H9 (cell line): Measurements from ENCODE around the gene PEAK3. TPM values are rescaled to one million over a fixed set of nuclear protein-coding genes. Genes with fewer than 3 reads are reported as not detected.

Source experiments
- DNase-seq: peaks from one replicate; pipeline ENCODE4 v3.0.0-alpha.2; 2017
- H2AFZ ChIP-seq: one replicate; pipeline ENCODE4 v1.6.1; 2013; ENCODE audit warnings: mild to moderate bottlenecking, low read length, control low read depth, moderate library complexity
- H2AK5ac ChIP-seq: 2 replicates; pipeline ENCODE4 v1.6.1; 2013; ENCODE audit warnings: low read length, control low read depth, mixed read lengths; ENCODE audit not compliant: insufficient read length
- H2BK120ac ChIP-seq: one replicate; pipeline ENCODE4 v1.6.1; 2013; ENCODE audit warnings: low read depth, mild to moderate bottlenecking, low read length, control low read depth, inconsistent platforms; ENCODE audit not compliant: poor library complexity, severe bottlenecking
- H2BK12ac ChIP-seq: 2 replicates; pipeline ENCODE4 v1.6.1; 2013; ENCODE audit warnings: low read length, control low read depth, mixed read lengths, low read depth; ENCODE audit not compliant: insufficient read length
- H2BK15ac ChIP-seq: 2 replicates; pipeline ENCODE4 v1.6.1; 2013; ENCODE audit warnings: low read depth, low read length, control low read depth
- H2BK20ac ChIP-seq: one replicate; pipeline ENCODE4 v1.6.1; 2013; ENCODE audit warnings: low read depth, mild to moderate bottlenecking, low read length, control low read depth, inconsistent platforms; ENCODE audit not compliant: poor library complexity, severe bottlenecking
- H2BK5ac ChIP-seq: 2 replicates; pipeline ENCODE4 v1.6.1; 2013; ENCODE audit warnings: low read length, control low read depth, mixed read lengths; ENCODE audit not compliant: insufficient read length
- H3K14ac ChIP-seq: 2 replicates; pipeline ENCODE4 v1.6.1; 2013; ENCODE audit warnings: low read length, control low read depth; ENCODE audit not compliant: insufficient read depth
- H3K18ac ChIP-seq: 2 replicates; pipeline ENCODE4 v1.6.1; 2013; ENCODE audit warnings: low read depth, mild to moderate bottlenecking, mixed read lengths, low read length, control low read depth; ENCODE audit not compliant: insufficient read length
- H3K23ac ChIP-seq: 2 replicates; pipeline ENCODE4 v1.6.1; 2013; ENCODE audit warnings: low read length, control low read depth, mixed read lengths, low read depth; ENCODE audit not compliant: insufficient read length
- H3K23me2 ChIP-seq: 2 replicates; pipeline ENCODE4 v1.6.1; 2013; ENCODE audit warnings: low read depth, mild to moderate bottlenecking, mixed read lengths, low read length, control low read depth; ENCODE audit not compliant: insufficient read length, poor library complexity, severe bottlenecking
- H3K27ac ChIP-seq: 2 replicates; pipeline ENCODE4 v1.5.1; 2013; ENCODE audit warnings: low read length, control low read depth, mixed read lengths, low read depth; ENCODE audit not compliant: insufficient read length
- H3K27me3 ChIP-seq: 2 replicates; pipeline ENCODE4 v1.6.1; 2013; ENCODE audit warnings: low read length, control low read depth, inconsistent platforms; ENCODE audit not compliant: insufficient read depth
- H3K4ac ChIP-seq: 2 replicates; pipeline ENCODE4 v1.6.1; 2013; ENCODE audit warnings: low read depth, mild to moderate bottlenecking, control low read depth, inconsistent platforms, low read length, moderate library complexity
- H3K4me1 ChIP-seq: 2 replicates; pipeline ENCODE4 v1.6.1; 2013; ENCODE audit warnings: low read length, control low read depth, inconsistent platforms; ENCODE audit not compliant: insufficient read depth
- H3K4me2 ChIP-seq: 2 replicates; pipeline ENCODE4 v1.6.1; 2013; ENCODE audit warnings: low read length, control low read depth, mixed read lengths; ENCODE audit not compliant: insufficient read length, insufficient read depth
- H3K56ac ChIP-seq: 2 replicates; pipeline ENCODE4 v1.6.1; 2013; ENCODE audit warnings: low read depth, mild to moderate bottlenecking, mixed read lengths, low read length, control low read depth; ENCODE audit not compliant: insufficient read length
- H3K79me1 ChIP-seq: 2 replicates; pipeline ENCODE4 v1.6.1; 2013; ENCODE audit warnings: low read depth, mild to moderate bottlenecking, moderate library complexity, low read length, control low read depth, inconsistent platforms; ENCODE audit not compliant: insufficient read depth, poor library complexity, severe bottlenecking
- H3K79me2 ChIP-seq: 2 replicates; pipeline ENCODE4 v1.6.1; 2013; ENCODE audit warnings: low read length, control low read depth, inconsistent platforms; ENCODE audit not compliant: insufficient read depth
- H3K9ac ChIP-seq: 2 replicates; pipeline ENCODE4 v1.6.1; 2013; ENCODE audit warnings: low read length, control low read depth, mixed read lengths; ENCODE audit not compliant: insufficient read length; ENCODE audit errors: extremely low read depth
- H3K9me3 ChIP-seq: one replicate; pipeline ENCODE4 v1.6.1; 2013; ENCODE audit warnings: low read depth, low read length, inconsistent platforms; ENCODE audit not compliant: control insufficient read depth
- H3T11ph ChIP-seq: one replicate; pipeline ENCODE4 v1.6.1; 2013; ENCODE audit warnings: mild to moderate bottlenecking, low read length, control low read depth, inconsistent platforms
- H4K20me1 ChIP-seq: one replicate; pipeline ENCODE4 v1.6.1; 2013; ENCODE audit not compliant: control insufficient read depth, insufficient read length, insufficient read depth
- H4K5ac ChIP-seq: 2 replicates; pipeline ENCODE4 v1.6.1; 2013; ENCODE audit warnings: low read depth, mild to moderate bottlenecking, mixed read lengths, low read length, control low read depth; ENCODE audit not compliant: insufficient read length
- H4K8ac ChIP-seq: replicated peaks from 2 replicates; pipeline ENCODE4 v1.6.1; 2013; ENCODE audit warnings: low read length, control low read depth, mixed read lengths, low read depth; ENCODE audit not compliant: insufficient read length
- H4K91ac ChIP-seq: 2 replicates; pipeline ENCODE4 v1.6.1; 2013; ENCODE audit warnings: low read depth, mild to moderate bottlenecking, moderate library complexity, mixed read lengths, low read length, control low read depth; ENCODE audit not compliant: insufficient read length
- H3K27ac Mint-ChIP-seq, 3 experiments: 2 replicates in 2 of 3; 3 replicates in 1 of 3; pipeline ENCODE4 v1.8.0; 2020 to 2021; ENCODE audit warnings: mixed read lengths in 3 of 3, mild to moderate bottlenecking in 1 of 3, moderate library complexity in 1 of 3
- H3K27me3 Mint-ChIP-seq: 2 replicates; pipeline ENCODE4 v1.8.0; 2021; ENCODE audit warnings: low read depth, mild to moderate bottlenecking, moderate library complexity, mixed read lengths
- H3K36me3 Mint-ChIP-seq, 3 experiments: 2 replicates in 2 of 3; 3 replicates in 1 of 3; pipeline ENCODE4 v1.8.0; 2020 to 2021; ENCODE audit warnings: low read depth in 3 of 3, mixed read lengths in 3 of 3; ENCODE audit not compliant: insufficient read depth in 1 of 3
- H3K4me1 Mint-ChIP-seq, 2 experiments: 2 replicates each; pipeline ENCODE4 v1.8.0; 2020; ENCODE audit warnings: mixed read lengths in 2 of 2
- H3K4me3 Mint-ChIP-seq, 2 experiments: 2 replicates in 1 of 2; 3 replicates in 1 of 2; pipeline ENCODE4 v1.8.0; 2020 to 2021; ENCODE audit warnings: mild to moderate bottlenecking in 2 of 2, mixed read lengths in 2 of 2, moderate library complexity in 1 of 2
- H3K9me3 Mint-ChIP-seq, 2 experiments: 2 replicates in 1 of 2; 3 replicates in 1 of 2; pipeline ENCODE4 v1.8.0; 2020; ENCODE audit warnings: mild to moderate bottlenecking in 2 of 2, mixed read lengths in 2 of 2, moderate library complexity in 1 of 2
- CTCF ChIP-seq: fragments of 200-600 bp; sonication (generic); conservative IDR thresholded peaks from 3 replicates; pipeline ENCODE4 v1.8.0; 2021; ENCODE audit warnings: antibody characterized with exemption, mild to moderate bottlenecking
- WGBS: extraction: QIAGEN DNeasy Blood & Tissue Kit; methylation state at CpG from one replicate; pipeline ENCODE4 v1.1.7; 2013; ENCODE audit warnings: missing lambda C conversion rate, low lambda C conversion rate, mixed read lengths; ENCODE audit not compliant: insufficient read length; ENCODE audit errors: extremely low coverage; 5-methylcytosine and 5-hydroxymethylcytosine counted together
- total RNA-seq: library from RNA; stranded (reverse); gene quantifications from 2 replicates; pipeline ENCODE4 v1.2.1, GENCODE V29; 2021

PEAK3 gene
- total RNA-seq, 1 experiment from 2014 or later = not detected

- H2AK5ac ChIP-seq = no peak overlapping the region
- TF ChIP-seq CTCF = no peak
- H3K9me3 Mint-ChIP-seq = no peaks in the 10 kb centered on the region
- H3K18ac ChIP-seq = no peak overlapping the region
- no peak overlapping the region for H3K4me3 Mint-ChIP-seq
- peaks cover 2 to 10% of the 10 kb centered on the region in 2 experiments; a peak in 3 of 4 replicates for H3K4me1 Mint-ChIP-seq
- no peak overlapping the region for H2BK20ac ChIP-seq
- H4K8ac ChIP-seq = no peak overlapping the region
- H3K4me1 ChIP-seq = no peaks in the 10 kb centered on the region
- no peaks in the 10 kb centered on the region for H3K36me3 Mint-ChIP-seq
- no peaks in the 10 kb centered on the region for H3K79me1 ChIP-seq
- H3K27ac Mint-ChIP-seq = no peak overlapping the region
- peaks cover 21% of the 10 kb centered on the region; the same call in 1 of the 2 replicates for H3K27me3 ChIP-seq
- H2BK15ac ChIP-seq = no peak overlapping the region
- H3K23me2 ChIP-seq = no peaks in the 10 kb centered on the region
- H4K91ac ChIP-seq = no peak overlapping the region
- no peak overlapping the region for H3K4ac ChIP-seq
- no peak overlapping the region for H2BK12ac ChIP-seq
- H3K79me2 ChIP-seq = no peaks in the 10 kb centered on the region
- WGBS = no CpG with 5 or more reads among the region's 26 CpGs
- H3K9ac ChIP-seq = no peak overlapping the region
- no peak overlapping the region for H2AFZ ChIP-seq
- H3K4me2 ChIP-seq = no peak overlapping the region
- DNase-seq = no peak
- no peak overlapping the region for H3K56ac ChIP-seq
- H2BK5ac ChIP-seq = no peak overlapping the region
- no peak overlapping the region for H3K27ac ChIP-seq
- no peaks in the 10 kb centered on the region for H4K20me1 ChIP-seq
- no peak overlapping the region for H3K23ac ChIP-seq
- peaks cover 63% of the 10 kb centered on the region for H3K27me3 Mint-ChIP-seq
- H2BK120ac ChIP-seq = no peak overlapping the region
- H3K9me3 ChIP-seq = no peaks in the 10 kb centered on the region
- H3K14ac ChIP-seq = no peak overlapping the region
- no peak overlapping the region for H3T11ph ChIP-seq
- H4K5ac ChIP-seq = no peak overlapping the region
These were observed 12.8 kb upstream of the PEAK3 start for GRCh38 chr19:2294687-2295335.
